ENCODE measurements around the gene MALSU1.

GRCh38 chr7:23343102-23343501 is 44.0 kb downstream of the MALSU1 start:
- TF ChIP-seq CTCF (IDR thresholded peaks at IDR 0.05) (no peak), EZH2 (IDR thresholded peaks at IDR 0.05) (no peak), EZH2phosphoT487 (IDR thresholded peaks at IDR 0.05) (no peak)
